Left renal pelvis (tissue), 4 donors: ENCODE results near the gene OR13A1. TPM values are rescaled to one million over a fixed set of nuclear protein-coding genes. Genes with fewer than 3 reads are reported as not detected.
"Not testable (repeated sequence)": the region's sequence is repeated elsewhere in the genome, so short reads cannot be mapped to it uniquely, and the experiment has no call there.

ENCODE experiments used
- DNase-seq, 4 donors: peaks; one replicate each; pipeline ENCODE4 v3.0.0-alpha.2; 2013; ENCODE audit warnings: low read depth in 4 of 4, low spot score in 3 of 4
- polyA plus RNA-seq, 4 donors: library from polyadenylated mRNA; unstranded; fragments of 120-200 nt; gene quantifications; one replicate each; pipeline ENCODE4 v1.2.1, GENCODE V29; 2013; ENCODE audit not compliant: insufficient read length in 4 of 4

The OR13A1 gene, protein sequence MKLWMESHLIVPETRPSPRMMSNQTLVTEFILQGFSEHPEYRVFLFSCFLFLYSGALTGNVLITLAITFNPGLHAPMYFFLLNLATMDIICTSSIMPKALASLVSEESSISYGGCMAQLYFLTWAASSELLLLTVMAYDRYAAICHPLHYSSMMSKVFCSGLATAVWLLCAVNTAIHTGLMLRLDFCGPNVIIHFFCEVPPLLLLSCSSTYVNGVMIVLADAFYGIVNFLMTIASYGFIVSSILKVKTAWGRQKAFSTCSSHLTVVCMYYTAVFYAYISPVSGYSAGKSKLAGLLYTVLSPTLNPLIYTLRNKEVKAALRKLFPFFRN
- under 1 TPM in 3 of 4 donors, not detected in 1; 0.08 to 0.11 (median 0.08) TPM for polyA plus RNA-seq

- DNase-seq, result no peak
Observed at GRCh38 chr10:45315508-45315907, at the start of gene OR13A1. Gene OR13A1 (minus strand): TSS chr10:45315608. CDS start chr10:45304422, 11,186 bp downstream.

DNA sequence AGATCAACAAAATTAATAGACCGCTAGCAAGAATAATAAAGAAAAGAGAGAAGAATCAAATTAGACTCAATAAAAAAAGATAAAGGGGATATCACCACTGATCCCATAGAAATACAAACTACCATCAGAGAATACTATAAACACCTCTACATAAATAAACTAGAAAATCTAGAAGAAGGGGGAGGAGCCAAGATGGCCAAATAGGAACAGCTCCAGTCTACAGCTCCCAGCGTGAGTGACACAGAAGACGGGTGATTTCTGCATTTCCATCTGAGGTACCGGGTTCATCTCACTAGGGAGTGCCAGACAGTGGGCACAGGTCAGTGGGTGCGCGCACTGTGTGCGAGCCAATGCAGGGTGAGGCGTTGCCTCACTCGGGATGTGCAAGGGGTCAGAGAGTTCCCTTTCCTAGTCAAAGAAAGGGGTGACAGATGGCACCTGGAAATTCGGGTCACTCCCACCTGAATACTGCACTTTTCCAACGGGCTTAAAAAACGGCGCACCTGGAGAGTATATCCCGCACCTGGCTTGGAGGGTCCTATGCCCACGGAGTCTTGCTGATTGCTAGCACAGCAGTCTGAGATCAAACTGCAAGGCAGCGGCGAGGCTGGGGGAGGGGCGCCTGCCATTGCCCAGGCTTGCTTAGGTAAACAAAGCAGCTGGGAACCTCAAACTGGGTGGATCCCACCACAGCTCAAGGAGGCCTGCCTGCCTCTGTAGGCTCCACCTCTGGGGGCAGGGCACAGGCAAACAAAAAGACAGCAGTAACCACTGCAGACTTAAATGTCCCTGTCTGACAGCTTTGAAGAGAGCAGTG lies 46.8 kb upstream of the OR13A1 start:
- DNase-seq, result not testable (repeated sequence)

GRCh38 chr10:45358961-45359360 lies 43.6 kb upstream of the OR13A1 start:
- not testable (repeated sequence) for DNase-seq

DNA sequence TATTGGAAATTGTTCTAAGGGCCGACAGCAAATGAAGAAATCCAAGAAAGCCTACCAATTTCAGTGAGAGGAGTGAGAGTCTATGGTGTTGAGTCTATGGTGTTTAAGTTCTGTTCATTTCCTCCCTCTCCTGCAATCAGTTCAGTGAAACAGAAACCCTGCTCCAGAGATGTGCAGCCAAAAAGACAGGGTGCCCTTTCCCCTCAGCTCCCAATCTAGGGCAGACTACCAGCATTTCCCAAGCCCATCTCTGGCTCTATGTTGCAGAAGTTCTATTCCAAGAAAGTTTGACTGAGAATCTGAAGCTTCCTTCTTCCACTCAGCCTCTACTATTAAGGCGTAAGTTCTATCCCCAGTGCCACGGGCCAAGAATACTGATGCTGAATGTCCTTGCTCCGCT lies 40.1 kb upstream of the OR13A1 start:
- DNase-seq, result no peak

DNA sequence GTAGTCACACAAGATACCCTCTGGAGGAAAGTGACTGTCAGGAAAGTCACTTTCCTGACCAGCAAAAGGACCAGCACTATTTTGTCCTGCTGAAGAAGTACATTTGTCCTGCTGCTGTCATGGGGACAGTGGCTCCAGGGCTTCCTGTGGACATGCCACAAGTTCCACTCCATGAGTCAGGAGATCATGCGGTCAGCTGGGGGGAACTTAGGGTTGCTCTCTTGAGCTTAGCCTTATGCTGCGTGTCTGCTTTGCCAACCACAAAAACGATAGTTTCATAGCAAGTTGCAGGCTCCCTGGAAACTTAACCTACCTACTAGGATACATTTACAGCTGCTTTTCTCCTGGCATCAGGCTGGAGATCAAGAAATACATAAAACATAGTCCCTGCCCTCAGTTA lies 38.9 kb upstream of the OR13A1 start:
- no peak for DNase-seq

GRCh38 chr10:45353186-45353585 lies 37.8 kb upstream of the OR13A1 start:
- DNase-seq, result no peak

DNA sequence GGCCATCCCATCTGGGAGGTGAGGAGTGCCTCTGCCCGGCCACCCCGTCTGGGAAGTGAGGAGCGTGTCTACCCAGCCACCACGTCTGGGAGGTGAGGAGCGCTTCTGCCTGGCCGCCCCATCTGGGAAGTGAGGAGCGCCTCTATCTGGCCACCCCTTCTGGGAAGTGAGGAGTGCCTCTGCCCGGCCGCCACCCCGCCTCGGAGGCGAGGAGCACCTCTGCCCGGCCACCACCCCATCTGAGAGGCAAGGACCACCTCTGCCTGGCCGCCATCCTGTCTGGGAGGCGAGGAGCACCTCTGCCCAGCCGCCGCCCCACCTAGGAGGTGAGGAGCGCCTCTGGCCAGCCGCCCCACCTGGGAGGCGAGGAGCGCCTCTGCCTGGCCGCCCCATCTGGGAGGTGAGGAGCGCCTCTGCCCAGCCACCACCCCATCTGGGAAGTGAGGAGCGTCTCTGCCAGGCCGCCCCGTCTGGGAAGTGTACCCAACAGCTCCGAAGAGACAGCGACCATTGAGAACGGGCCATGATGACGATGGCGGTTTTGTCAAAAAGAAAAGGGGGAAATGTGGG lies 32.9 kb upstream of the OR13A1 start:
- DNase-seq, result not testable (repeated sequence)

DNA sequence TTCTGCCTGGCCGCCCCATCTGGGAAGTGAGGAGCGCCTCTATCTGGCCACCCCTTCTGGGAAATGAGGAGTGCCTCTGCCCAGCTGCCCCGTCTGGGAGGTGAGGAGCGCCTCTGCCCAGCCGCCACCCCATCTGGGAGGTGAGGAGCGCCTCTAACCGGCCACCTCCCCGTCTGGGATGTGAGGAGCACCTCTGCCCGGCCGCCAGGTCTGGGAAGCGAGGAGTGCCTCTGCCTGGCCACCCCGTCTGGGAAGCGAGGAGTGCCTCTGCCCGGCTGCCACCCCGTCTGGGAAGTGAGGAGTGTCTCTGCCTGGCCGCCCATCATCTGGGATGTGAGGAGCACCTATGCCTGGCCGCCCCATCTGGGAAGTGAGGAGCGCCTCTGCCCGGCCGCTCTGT lies 32.1 kb upstream of the OR13A1 start:
- not testable (repeated sequence) for DNase-seq

- not testable (repeated sequence) for DNase-seq
Observed at GRCh38 chr10:45346652-45347335, 31.4 kb upstream of the OR13A1 start.

GRCh38 chr10:45340420-45340819 lies 25.0 kb upstream of the OR13A1 start:
- not testable (repeated sequence) for DNase-seq

- no peak for DNase-seq
Observed at GRCh38 chr10:45339894-45340293, 24.5 kb upstream of the OR13A1 start.

DNA sequence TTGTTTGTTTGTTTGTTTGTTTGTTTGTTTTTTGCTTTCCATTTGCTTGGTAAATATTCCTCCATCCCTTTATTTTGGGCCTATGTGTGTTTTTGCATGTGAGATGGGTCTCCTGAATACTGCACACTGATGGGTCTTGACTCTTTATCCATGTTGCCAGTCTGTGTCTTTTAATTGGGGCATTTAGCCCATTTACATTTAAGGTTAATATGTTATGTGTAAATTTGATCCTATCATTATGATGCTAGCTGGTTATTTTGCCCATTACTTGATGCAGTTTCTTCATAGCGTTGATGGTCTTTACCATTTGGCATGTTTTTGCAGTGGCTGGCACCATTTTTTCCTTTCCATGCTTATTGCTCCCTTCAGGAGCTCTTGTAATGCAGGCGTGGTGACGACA lies 16.4 kb upstream of the OR13A1 start:
- not testable (repeated sequence) for DNase-seq

GRCh38 chr10:45326864-45327263 lies 11.5 kb upstream of the OR13A1 start:
- not testable (repeated sequence) for DNase-seq

DNA sequence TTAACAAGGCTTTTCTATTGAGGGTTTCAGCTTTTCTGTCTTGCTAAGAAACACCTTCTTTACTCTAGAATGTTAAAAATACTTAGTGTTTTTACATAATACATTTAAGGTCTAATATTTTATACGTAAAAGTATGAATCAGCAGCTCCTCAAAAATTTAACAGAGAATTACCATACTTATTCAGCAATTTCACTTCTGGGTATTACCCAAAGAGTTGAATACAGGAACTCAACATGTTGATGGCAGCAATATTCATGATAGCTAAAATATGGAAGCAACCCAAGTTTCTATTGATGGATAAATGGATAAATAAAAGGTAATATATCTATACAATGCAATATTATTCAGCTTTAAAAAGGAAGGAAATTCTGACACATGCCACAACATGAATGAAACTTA lies 9.7 kb upstream of the OR13A1 start:
- no peak for DNase-seq

DNA sequence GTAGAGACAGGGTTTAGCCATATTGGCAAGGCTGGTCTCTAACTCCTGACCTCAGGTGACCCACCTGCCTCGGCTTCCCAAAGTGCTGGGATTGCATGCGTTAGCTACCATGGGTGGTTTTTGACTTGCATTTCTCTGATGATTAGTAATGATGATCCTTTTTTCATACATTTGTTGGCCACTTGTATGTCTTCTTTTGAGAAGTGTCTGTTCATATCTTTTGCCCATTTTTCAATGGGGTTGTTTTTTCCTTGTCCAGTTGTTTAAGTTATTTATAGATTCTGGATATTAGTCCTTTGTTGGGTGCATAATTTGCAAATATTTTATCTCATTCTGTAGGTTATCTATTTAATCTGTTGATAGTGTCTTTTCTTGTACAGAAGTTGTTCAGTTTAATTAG lies 4.3 kb upstream of the OR13A1 start:
- no peak for DNase-seq

- DNase-seq, result no peak
Observed at GRCh38 chr10:45313264-45313873, 2.0 kb downstream of the OR13A1 start.

- no peak for DNase-seq
Observed at GRCh38 chr10:45308707-45309106, 6.7 kb downstream of the OR13A1 start.

DNA sequence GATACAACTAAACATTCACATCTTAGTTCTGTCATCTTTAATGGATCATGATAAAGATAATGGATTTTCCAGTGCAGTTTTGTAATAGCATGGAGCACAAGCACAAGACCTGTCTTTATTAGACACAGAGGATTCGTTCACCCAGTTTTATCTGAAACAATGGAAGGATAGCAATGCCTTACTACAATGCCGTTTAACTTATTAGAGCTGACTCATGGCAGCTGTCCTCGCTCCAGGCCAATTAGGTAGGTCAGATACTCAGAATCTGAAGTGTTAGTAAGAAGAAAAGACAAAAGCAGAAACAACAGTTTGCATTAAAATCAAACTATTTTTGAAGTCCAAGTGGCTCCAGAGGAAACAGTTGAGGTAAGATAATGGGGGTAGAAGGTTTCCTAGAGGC lies 12.8 kb downstream of the OR13A1 start:
- DNase-seq, result no peak

- DNase-seq, result not testable (repeated sequence)
Observed at GRCh38 chr10:45298341-45298955, 17.0 kb downstream of the OR13A1 start.

- no peak for DNase-seq
Observed at GRCh38 chr10:45294681-45295080, 20.7 kb downstream of the OR13A1 start.
